Middle frontal gyrus (tissue), 1 donor: ENCODE measurements around the gene COL4A4.
"Not testable (repeated sequence)": the region's sequence is repeated elsewhere in the genome, so short reads cannot be mapped to it uniquely, and the experiment has no call there.

Source experiments
- DNase-seq: peaks from one replicate; pipeline ENCODE4 v3.0.0-alpha.2; 2015; ENCODE audit warnings: low spot score; ENCODE audit errors: extremely low spot score

COL4A4 gene

DNA sequence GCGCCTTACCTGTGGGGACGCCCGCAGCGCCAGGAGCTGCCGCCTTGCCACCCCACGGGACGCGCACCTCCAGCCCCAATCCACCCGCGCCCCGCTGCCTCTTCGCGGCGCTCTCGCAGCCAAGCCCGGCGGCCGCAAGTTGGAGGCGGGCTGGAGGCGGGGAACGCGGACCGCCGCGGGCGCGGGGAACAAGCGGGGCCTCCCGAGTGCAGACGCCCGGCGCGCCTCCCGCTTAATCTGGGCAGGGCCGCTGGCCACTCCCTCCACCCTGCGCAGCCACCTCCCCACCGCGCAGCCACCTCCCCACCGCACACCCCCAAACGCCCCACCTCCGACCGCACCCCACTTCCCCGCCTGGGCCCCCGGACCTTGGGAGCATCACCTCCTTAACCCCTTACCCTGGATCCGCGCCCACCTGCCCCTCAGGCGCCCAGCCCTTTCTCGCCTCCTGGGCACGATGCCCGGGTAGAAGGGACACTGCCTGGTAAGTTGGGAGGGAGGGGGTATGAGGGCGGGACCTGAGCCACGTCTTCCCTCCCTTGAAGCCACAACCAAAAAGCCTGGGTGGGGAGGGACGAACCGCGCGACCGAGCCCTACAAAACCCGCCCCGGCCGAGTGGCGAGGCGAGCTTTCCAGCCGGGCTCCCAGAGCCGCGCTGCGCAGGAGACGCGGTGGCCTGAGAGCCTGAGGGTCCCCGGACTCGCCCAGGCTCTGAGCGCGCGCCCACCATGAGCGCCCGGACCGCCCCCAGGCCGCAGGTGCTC is at the start of gene COL4A4, which contains the start of gene COL4A3:
Gene COL4A4, minus strand, starts transcription at position 208 of the 765 bp plus-strand sequence. CDS start 16,722 bp downstream, outside the sequence.
Gene COL4A3, plus strand, starts transcription at position 627 of the 765 bp plus-strand sequence. Its CDS starts 103 bp downstream, at position 730.
- no peak for DNase-seq

DNA sequence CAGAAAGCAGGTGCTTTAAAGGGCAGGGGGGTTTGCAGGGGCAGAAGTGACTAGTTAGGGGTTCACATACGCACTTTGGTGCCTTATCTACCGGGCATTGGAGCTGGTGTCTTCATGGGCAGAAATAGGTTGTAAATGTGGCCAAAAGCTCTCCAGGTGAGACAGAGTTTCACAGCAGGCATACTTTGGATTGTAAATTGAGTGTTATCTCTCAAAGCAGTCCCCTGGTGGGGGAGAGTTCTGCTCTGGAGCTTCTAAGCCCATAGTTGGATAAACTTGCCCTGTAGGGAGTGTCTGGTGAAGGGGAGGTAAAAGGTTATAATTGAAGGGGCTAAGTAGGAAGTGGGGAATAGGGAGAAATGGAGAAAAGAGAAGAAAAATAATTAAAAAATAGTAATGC is 43.6 kb upstream of the COL4A4 start:
- DNase-seq, result no peak

DNA sequence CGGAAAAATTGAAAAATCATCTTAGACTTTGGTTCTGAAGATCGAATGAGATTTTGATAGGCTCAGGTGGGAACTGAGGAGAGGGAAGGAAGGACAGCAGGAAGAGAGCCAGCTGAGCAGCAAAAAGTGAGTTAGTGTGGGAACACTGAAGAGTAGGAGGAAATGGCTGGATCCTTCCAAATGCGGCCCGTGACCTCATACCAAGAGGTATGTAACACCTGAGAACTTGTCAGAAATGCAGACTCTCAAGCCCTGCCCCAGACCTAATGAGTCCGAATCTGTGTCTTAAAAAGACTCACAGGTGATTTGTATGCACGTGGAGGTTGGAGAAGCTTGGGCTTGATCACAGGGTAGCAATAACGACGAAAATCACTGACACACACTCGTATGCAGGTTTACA is 42.4 kb upstream of the COL4A4 start:
- DNase-seq, result no peak

- DNase-seq, result no peak
Observed at GRCh38 chr2:227205701-227206100, 41.7 kb upstream of the COL4A4 start.

DNA sequence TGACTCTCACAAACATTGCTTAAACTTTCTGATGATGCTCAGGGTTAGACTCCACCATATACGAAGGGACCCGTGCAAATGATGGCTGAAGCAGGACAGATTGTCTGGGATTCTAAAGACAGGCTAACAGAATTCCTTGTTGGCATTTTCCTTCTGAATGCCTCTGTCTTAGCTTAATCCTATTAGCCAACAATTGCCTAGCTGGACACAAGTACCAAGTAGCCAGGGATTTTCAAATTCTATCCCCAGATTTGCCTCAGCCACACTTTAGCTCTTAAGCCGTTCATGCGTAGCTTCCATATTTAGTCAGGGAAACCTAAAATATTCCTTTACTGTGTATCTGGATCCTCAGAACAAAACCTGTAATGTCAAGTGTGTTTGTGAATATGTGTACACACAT is 40.4 kb upstream of the COL4A4 start:
- DNase-seq, result no peak

GRCh38 chr2:227201771-227202170 is 37.8 kb upstream of the COL4A4 start:
- no peak for DNase-seq

GRCh38 chr2:227198866-227199265 is 34.9 kb upstream of the COL4A4 start:
- DNase-seq, result no peak

DNA sequence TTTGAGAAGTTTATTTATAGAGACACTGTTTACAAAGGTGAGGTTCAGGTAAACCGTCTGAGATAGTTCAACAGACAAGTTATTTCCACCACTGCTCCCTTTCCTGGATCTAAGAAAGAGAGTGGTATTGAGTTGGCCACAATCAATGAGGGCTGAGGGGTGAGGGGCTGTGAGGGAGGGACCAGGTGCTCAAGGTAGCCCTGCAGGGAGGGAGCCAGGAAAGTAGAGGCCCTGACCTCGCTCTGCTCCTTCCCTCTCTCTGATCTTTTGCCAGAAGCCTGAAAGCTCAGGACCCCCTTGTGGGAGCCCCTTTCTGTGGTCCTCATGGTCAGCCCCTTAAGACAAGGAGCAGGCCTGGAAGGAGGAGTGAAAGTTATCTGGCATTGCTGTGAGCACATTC is 30.2 kb upstream of the COL4A4 start:
- DNase-seq, result no peak

- DNase-seq, result no peak
Observed at GRCh38 chr2:227192491-227192890, 28.5 kb upstream of the COL4A4 start.

DNA sequence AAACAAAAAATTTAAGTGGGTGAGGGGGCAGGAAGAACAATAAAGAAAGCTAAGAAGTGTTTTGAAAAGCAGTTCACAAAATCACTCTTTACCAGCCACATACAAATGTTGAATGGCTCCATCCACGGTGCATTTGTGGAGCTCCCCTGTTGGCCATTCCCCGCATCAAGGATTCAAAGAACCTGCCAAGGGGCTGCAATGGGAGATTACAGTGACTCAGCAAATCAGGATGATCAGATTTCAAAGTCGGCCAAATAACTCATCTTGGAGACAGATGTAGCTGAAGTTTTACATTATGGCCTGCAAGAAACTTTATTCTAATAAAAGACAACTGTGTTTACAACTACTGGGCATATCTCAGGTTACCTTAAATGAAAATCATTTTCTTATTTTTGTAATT is 27.4 kb upstream of the COL4A4 start:
- DNase-seq, result no peak

DNA sequence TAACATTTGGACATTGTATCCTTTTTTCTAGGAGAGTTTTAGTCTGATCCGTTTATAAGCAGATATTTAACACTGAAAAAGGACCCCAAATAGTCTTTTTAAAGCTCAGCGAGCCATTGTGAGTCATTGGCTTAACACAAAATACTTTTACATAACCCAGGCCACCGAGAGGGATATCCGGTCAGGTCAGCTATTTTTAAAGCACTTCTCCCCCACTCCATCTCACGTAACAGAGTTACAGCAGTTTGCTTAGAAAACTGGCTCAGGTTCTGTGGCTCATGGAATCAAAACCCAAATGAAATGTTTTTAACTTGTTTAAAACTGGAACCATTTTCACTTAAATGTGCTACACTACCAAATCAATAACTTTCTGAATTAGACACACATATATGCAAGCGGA is 24.3 kb upstream of the COL4A4 start:
- no peak for DNase-seq

GRCh38 chr2:227186751-227187150 is 22.7 kb upstream of the COL4A4 start:
- no peak for DNase-seq

- no peak for DNase-seq
Observed at GRCh38 chr2:227185615-227186232, 21.7 kb upstream of the COL4A4 start.

- no peak for DNase-seq
Observed at GRCh38 chr2:227183657-227184367, 19.8 kb upstream of the COL4A4 start.

GRCh38 chr2:227182765-227183164 is 18.8 kb upstream of the COL4A4 start:
- no peak for DNase-seq

- DNase-seq, result no peak
Observed at GRCh38 chr2:227180770-227181169, 16.8 kb upstream of the COL4A4 start.

DNA sequence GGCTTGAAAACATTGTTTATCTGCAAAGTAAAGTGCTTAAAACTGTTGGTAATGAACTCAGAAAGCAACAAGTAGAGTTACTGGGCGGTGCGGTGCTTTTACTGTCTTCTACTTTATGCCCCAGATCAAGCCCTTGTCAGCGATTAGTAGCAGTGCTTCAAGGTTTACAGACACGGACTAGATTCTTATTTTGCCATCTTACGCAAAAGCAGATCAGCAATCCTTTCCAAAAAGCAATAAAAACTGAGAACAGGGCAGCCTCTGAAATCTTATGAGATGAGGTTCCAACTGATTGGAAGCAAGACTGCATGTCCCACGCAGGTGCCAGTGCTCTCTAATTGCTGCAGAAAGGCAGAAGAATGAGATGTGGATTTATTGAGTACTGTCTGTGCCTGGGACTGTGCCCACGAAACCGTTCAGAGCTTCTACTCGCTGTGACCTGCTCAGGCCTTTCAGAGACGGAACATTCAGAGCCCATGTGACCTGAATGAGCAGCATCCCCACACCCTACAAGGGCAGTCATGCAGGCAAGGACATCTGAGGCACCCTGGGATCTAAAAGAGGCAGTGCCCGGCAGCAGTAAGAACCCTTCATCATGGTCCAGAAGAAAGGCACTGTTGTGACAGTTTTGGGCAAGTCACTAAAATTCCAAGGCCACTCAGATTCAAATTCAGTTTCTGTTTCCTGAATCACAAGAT is 16.1 kb upstream of the COL4A4 start:
- no peak for DNase-seq

DNA sequence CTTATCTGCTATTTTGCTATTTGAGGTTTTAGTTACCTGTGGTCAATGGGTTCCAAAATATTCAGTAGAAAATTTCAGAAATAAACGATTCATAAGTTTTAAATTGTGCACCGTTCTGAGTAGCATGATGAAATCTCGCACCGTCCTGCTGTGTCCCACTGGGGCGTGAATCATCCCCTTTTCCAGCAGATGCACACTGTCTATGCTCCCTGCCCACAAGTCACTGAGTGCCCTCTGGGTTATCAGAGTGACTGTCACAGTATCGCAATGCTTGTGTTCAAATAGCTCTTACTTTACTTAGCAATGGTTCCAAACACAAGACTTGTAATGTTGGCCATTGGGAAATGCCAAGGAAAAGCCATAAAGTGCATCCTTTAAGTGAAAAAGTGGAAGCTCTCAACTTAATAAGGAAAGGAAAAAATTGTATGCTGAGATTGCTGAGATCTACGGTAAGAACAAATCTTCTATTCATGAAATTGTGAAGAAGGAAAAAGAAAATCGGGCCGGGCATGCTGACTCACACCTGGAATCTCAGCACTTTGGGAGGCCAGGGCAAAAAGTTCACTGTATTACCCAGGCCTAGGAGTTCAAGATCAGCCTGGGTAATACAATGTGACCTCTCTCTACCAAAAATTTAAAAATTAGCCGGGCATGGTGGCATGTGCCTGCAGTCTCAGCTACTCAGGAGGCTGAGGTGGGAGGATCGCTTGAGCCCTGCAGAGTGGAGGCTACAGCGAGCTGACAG is 13.8 kb upstream of the COL4A4 start:
- DNase-seq, result no peak

DNA sequence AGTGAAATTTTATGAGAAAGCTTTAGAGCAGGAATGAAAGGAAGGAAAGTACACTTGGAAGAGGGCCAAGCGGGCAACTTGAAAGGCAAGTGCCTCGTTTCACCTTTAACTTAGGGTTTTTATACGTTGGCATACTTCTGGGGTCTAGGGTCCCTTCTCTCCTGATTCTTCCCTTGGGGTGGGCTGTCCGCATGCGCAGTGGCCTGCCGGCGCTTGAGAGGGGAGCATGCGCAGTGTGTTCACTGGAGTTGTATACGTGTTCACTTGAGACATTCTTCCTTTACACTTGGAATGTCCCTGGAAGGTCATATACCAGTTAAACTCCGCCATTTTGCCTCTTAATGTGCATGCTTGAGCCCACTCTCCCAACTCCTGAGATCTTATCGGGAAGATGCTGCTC is 7.8 kb upstream of the COL4A4 start:
- DNase-seq, result not testable (repeated sequence)

GRCh38 chr2:227164763-227165291 is 822 bp upstream of the COL4A4 start:
- no peak for DNase-seq
